Kidney (tissue), 14 donors: ENCODE data around the gene GRAP2. TPM values are rescaled to one million over a fixed set of nuclear protein-coding genes. Genes with fewer than 3 reads are reported as not detected.
A peak's percentile ranks its signal among the peaks of the same experiment; 100 is the strongest.

Source experiments
- DNase-seq, 5 donors: peaks; one replicate each; pipeline ENCODE4 v3.0.0-alpha.2; 2013 to 2020
- FAIRE-seq: peaks from 2 replicates; lab custom pipeline; 2012; peaks lifted over from hg19 to GRCh38; lab: Jason Lieb, UNC
- H3K27ac ChIP-seq, 2 donors: one replicate each; pipeline ENCODE4 v1.7.0; 2013; ENCODE audit warnings: low read depth in 2 of 2, low read length in 2 of 2, inconsistent platforms in 1 of 2
- H3K27me3 ChIP-seq: one replicate; pipeline ENCODE4 v1.7.1; 2013; ENCODE audit warnings: low read length, inconsistent platforms; ENCODE audit not compliant: control insufficient read depth, insufficient read depth
- H3K36me3 ChIP-seq, 3 donors: one replicate each; pipeline versions ENCODE4 v1.7.0 to v1.7.1; 2013; ENCODE audit warnings: low read length in 3 of 3, control low read depth in 1 of 3, inconsistent platforms in 1 of 3; ENCODE audit not compliant: insufficient read depth in 3 of 3, control insufficient read depth in 2 of 3
- H3K4me1 ChIP-seq, 3 donors: one replicate each; pipeline versions ENCODE4 v1.7.0 to v1.7.1; 2013; ENCODE audit warnings: low read length in 3 of 3, inconsistent platforms in 1 of 3, low read depth in 1 of 3; ENCODE audit not compliant: control insufficient read depth in 2 of 3, insufficient read depth in 2 of 3
- H3K4me3 ChIP-seq, 3 donors: one replicate each; pipeline versions ENCODE4 v1.7.0 to v1.8.1; 2013; ENCODE audit warnings: low read length in 3 of 3, control low read depth in 1 of 3, inconsistent platforms in 1 of 3
- H3K9ac ChIP-seq, 3 donors: one replicate each; pipeline versions ENCODE4 v1.7.0 to v1.7.1; 2013; ENCODE audit warnings: low read length in 3 of 3, control low read depth in 1 of 3, inconsistent platforms in 1 of 3
- H3K9me3 ChIP-seq, 3 donors: one replicate each; pipeline versions ENCODE4 v1.7.0 to v1.7.1; 2013; ENCODE audit warnings: low read length in 3 of 3, control low read depth in 1 of 3, inconsistent platforms in 1 of 3; ENCODE audit not compliant: control insufficient read depth in 2 of 3, insufficient read depth in 1 of 3
- intact Hi-C: fragments of 100-400 bp; cut with DNase I; formaldehyde crosslinking; loops from one replicate; pipeline ENCODE4 v1.11.1; 2022
- polyA plus RNA-seq: library from polyadenylated mRNA; stranded (reverse); fragments of 350-450 nt; fragmentation: Illumina TruSeq; extraction: RNeasy Lipid Tissue Mini Kit (QIAGEN cat#74804); gene quantifications from one replicate; pipeline ENCODE4 v1.2.3, GENCODE V29; 2014; ENCODE audit warnings: low read depth, low replicate concordance; ENCODE audit not compliant: insufficient read depth
- total RNA-seq: library from RNA; stranded (reverse); fragmentation: NEBNext Ultra II Directional; extraction: Animal tissue kit (Norgen Biotek cat#: 25700); gene quantifications from one replicate; pipeline ENCODE4 v1.2.1, GENCODE V29; 2021
- TF ChIP-seq, protein P1 (sequence below): IDR thresholded peaks from 3 replicates; pipeline ENCODE4 v1.5.1; 2012; ENCODE audit warnings: mild to moderate bottlenecking, moderate library complexity, borderline replicate concordance; ENCODE audit not compliant: insufficient read depth; ENCODE audit errors: extremely low read depth
- donor health status: control.
- donor health status: control.
- donor health status: control.
- donor health status: control.
- donor health status: control.
- donor health status: DM: yes; HTN: yes; CAD: no.
- donor health status: Normal renal cell carcinoma (clear cell type).

Gene GRAP2
- total and polyA plus RNA-seq, 2 donors from 2014 or later, result 0.73 to 9.7 TPM

DNA sequence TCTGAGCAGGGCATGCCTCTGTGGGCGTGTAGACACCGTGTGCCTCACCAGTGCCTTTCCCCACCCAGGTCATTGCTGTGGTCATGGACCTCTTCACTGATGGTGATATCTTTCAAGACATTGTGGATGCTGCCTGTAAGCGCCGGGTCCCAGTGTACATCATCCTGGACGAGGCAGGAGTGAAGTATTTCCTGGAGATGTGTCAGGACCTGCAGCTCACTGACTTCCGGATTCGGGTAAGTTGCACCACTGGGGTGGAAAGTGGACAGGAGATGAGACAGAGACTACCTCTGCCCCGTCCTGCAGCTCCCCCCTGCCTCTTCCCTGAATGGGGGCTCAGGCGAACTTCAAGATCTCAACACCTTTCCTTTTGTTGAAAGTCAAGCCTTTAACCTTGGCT lies 118.2 kb downstream of the GRAP2 start:
- peaks cover 0 to 3% (median 2%) of the 10 kb centered on the region in 3 donors for H3K36me3 ChIP-seq
- intact Hi-C loops, result no loop called here
- H3K9me3 ChIP-seq, result no peaks in the 10 kb centered on the region
- TF ChIP-seq, protein P1, sequence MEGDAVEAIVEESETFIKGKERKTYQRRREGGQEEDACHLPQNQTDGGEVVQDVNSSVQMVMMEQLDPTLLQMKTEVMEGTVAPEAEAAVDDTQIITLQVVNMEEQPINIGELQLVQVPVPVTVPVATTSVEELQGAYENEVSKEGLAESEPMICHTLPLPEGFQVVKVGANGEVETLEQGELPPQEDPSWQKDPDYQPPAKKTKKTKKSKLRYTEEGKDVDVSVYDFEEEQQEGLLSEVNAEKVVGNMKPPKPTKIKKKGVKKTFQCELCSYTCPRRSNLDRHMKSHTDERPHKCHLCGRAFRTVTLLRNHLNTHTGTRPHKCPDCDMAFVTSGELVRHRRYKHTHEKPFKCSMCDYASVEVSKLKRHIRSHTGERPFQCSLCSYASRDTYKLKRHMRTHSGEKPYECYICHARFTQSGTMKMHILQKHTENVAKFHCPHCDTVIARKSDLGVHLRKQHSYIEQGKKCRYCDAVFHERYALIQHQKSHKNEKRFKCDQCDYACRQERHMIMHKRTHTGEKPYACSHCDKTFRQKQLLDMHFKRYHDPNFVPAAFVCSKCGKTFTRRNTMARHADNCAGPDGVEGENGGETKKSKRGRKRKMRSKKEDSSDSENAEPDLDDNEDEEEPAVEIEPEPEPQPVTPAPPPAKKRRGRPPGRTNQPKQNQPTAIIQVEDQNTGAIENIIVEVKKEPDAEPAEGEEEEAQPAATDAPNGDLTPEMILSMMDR, result no peak
- H3K9ac ChIP-seq, result no peak overlapping the region
- no peak for FAIRE-seq
- DNase-seq, result no peak
- H3K27ac ChIP-seq, result no peak overlapping the region
- peaks cover 0 to 12% (median 0%) of the 10 kb centered on the region in 3 donors for H3K4me1 ChIP-seq
- no peak overlapping the region for H3K4me3 ChIP-seq
- H3K27me3 ChIP-seq, result no peaks in the 10 kb centered on the region

- Histone ChIP-seq H3K4me3 (no peak overlapping the region), H3K27ac (no peak overlapping the region), H3K9ac (no peak overlapping the region), H3K4me1 (peaks cover 0 to 4% (median 3%) of the 10 kb centered on the region in 3 donors), H3K36me3 (peaks cover 0 to 3% (median 2%) of the 10 kb centered on the region in 3 donors), H3K27me3 (no peaks in the 10 kb centered on the region), H3K9me3 (no peaks in the 10 kb centered on the region)
- intact Hi-C loops, result loop anchor here (10.0 kb wide), 1 partner anchor 486 kb away; the partner anchor contains the start of gene RPS19BP1
- DNase-seq, result peak in 1 of 5 donors; percentile 53
- TF ChIP-seq, protein P1, result no peak
- FAIRE-seq, result no peak
These were observed 120.1 kb downstream of the GRAP2 start for GRCh38 chr22:40020956-40021355.

DNA sequence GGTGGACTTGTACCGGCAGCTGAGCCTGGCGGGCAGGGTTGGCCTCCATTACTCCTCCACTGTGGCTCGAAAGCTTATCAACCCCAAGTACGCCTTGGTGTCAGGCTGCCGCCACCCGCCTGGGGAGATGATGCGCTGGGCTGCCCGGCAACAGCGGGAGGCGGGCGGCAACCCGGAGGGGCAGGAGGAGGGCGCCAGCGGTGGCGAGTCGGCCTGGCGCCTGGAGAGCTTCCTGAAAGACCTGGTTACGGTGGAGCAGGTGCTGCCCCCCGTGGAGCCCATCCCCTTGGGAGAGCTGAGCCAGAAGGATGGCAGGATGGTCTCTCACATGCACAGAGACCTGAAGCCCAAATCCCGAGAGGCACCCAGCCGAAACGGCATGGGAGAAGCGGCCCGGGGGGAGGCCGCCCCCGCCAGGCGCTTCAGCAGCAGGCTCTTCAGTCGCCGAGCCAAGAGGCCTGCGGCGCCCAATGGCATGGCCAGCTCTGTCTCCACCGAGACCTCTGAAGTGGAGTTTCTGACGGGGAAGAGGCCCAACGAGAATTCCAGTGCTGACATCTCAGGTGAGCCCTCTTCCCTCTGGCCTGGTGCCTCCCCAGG lies 120.6 kb downstream of the GRAP2 start:
- Histone ChIP-seq H3K27me3 (no peaks in the 10 kb centered on the region), H3K36me3 (peaks cover 0 to 3% (median 2%) of the 10 kb centered on the region in 3 donors), H3K4me3 (no peak overlapping the region), H3K9me3 (no peaks in the 10 kb centered on the region), H3K9ac (no peak overlapping the region), H3K27ac (no peak overlapping the region), H3K4me1 (peaks cover 0 to 4% (median 3%) of the 10 kb centered on the region in 3 donors)
- FAIRE-seq (no peak), DNase-seq (peak in 1 of 5 donors; percentile 68)
- intact Hi-C loops, result loop anchor here (10.0 kb wide), 1 partner anchor 487 kb away; the partner anchor contains the start of gene RPS19BP1
- TF ChIP-seq, protein P1, result no peak
